Panc1 (cell line): ENCODE results near the gene INPP5A. TPM values are rescaled to one million over a fixed set of nuclear protein-coding genes. Genes with fewer than 3 reads are reported as not detected.

Source experiments
- ATAC-seq: fragments of 200-7000 bp; cut with Tn5 transposase; 2 replicates; pipeline ENCODE4 v1.9.1; 2020; ENCODE audit warnings: mild to moderate bottlenecking, moderate library complexity
- BruUV-seq: library from RNA; stranded (reverse); fragments of 400-500 nt; replicated peaks from 2 replicates; lab custom pipeline; 2021; lab: Mats Ljungman, UMichigan
- CTCF ChIA-PET: fragments of 300-600 bp; sonication (Branson Sonifier 250); formaldehyde crosslinking; loops from one replicate; lab custom pipeline; 2022; ENCODE audit warnings: antibody characterized with exemption; lab: Charles Lee
- POLR2A ChIA-PET: fragments of 300-600 bp; sonication (Branson Sonifier 250); formaldehyde crosslinking; loops from one replicate; lab custom pipeline; 2022; ENCODE audit warnings: antibody characterized with exemption; lab: Charles Lee
- DNase-seq: peaks from one replicate; pipeline ENCODE4 v3.0.0-alpha.2; 2010; ENCODE audit warnings: low read depth, low spot score
- H3K27ac ChIP-seq: 2 replicates; pipeline ENCODE4 v1.5.1; 2011; ENCODE audit warnings: mild to moderate bottlenecking, low read length, inconsistent platforms
- H3K27me3 ChIP-seq: fragments of 200-500 bp; sonication (Bioruptor generic); 2 replicates; pipeline ENCODE4 v1.6.0; 2014; ENCODE audit warnings: low read length, inconsistent platforms; ENCODE audit not compliant: control insufficient read depth, insufficient read depth
- H3K36me3 ChIP-seq: fragments of 200-500 bp; sonication (Bioruptor generic); 2 replicates; pipeline ENCODE4 v1.5.1; 2014; ENCODE audit warnings: inconsistent platforms, mild to moderate bottlenecking, low read length, moderate library complexity; ENCODE audit not compliant: control insufficient read depth, insufficient read depth
- H3K4me1 ChIP-seq: 2 replicates; pipeline ENCODE4 v1.5.1; 2011; ENCODE audit warnings: inconsistent platforms, mild to moderate bottlenecking, low read length, moderate library complexity; ENCODE audit not compliant: control insufficient read depth, insufficient read depth
- H3K4me3 ChIP-seq, 2 experiments: 2 replicates each; pipeline ENCODE4 v1.5.1; 2011 to 2012; ENCODE audit warnings: low read depth in 2 of 2, low read length in 2 of 2, mild to moderate bottlenecking in 2 of 2, inconsistent platforms in 1 of 2, moderate library complexity in 1 of 2
- H3K9me3 ChIP-seq: fragments of 200-500 bp; sonication (Bioruptor generic); 2 replicates; pipeline ENCODE4 v1.5.1; 2014; ENCODE audit warnings: low read depth, mild to moderate bottlenecking, inconsistent platforms, low read length, moderate library complexity; ENCODE audit not compliant: control insufficient read depth, insufficient read depth
- CTCF ChIP-seq: fragments of 450-650 bp; IDR thresholded peaks from 2 replicates; pipeline ENCODE4 v1.5.1; 2017; ENCODE audit warnings: mild to moderate bottlenecking
- POLR2AphosphoS5 ChIP-seq: IDR thresholded peaks from 2 replicates; pipeline ENCODE4 v1.6.1; 2012; ENCODE audit warnings: mild to moderate bottlenecking, low read depth, low read length, moderate library complexity
- SIN3A ChIP-seq: IDR thresholded peaks from 2 replicates; pipeline ENCODE4 v1.6.1; 2012; ENCODE audit warnings: low read depth, mild to moderate bottlenecking, low read length, moderate library complexity, borderline replicate concordance; ENCODE audit not compliant: insufficient read depth
- TCF7L2 ChIP-seq: IDR thresholded peaks from 2 replicates; pipeline ENCODE4 v1.6.1; 2011; ENCODE audit warnings: mild to moderate bottlenecking, low read depth, low read length, inconsistent platforms
- in situ Hi-C: cut with HindIII; loops from 2 replicates; pipeline ENCODE4 v1.10.0; 2016; ENCODE audit warnings: low sequenced_read_pairs, low pct_unique_long_range_greater_than_20kb
- intact Hi-C: fragments of 100-400 bp; cut with micrococcal nuclease; formaldehyde crosslinking; loops from one replicate; pipeline ENCODE4 v1.10.0; 2022; ENCODE audit not compliant: unreplicated experiment
- total RNA-seq: library from RNA; stranded (reverse); gene quantifications from one replicate; pipeline ENCODE4 v1.2.1, GENCODE V29; 2021; ENCODE audit not compliant: unreplicated experiment
- TF ChIP-seq, protein P1 (sequence below), 2 experiments: IDR thresholded peaks; 2 replicates each; pipeline ENCODE4 v1.6.1; 2011 to 2012; ENCODE audit warnings: low read depth in 2 of 2, control low read depth in 1 of 2, low read length in 1 of 2, mild to moderate bottlenecking in 1 of 2, moderate library complexity in 1 of 2; ENCODE audit not compliant: insufficient read depth in 1 of 2

The INPP5A gene
- total RNA-seq, 1 experiment from 2014 or later: 60.0 TPM

- Histone ChIP-seq H3K36me3 (no peaks in the 10 kb centered on the region), H3K9me3 (no peaks in the 10 kb centered on the region), H3K4me3 (no peak overlapping the region), H3K27ac (peak overlapping the region; percentile 24; the same call in 1 of the 2 replicates), H3K27me3 (no peaks in the 10 kb centered on the region), H3K4me1 (peaks cover 17% of the 10 kb centered on the region)
- POLR2A ChIA-PET: no interaction called here
- CTCF ChIA-PET: no interaction called here
- DNase-seq (no peak), ATAC-seq (0 out of 2 replicates have a peak, but pooled peaks have one; percentile 10)
- TF ChIP-seq CTCF (no peak), SIN3A (no peak), POLR2AphosphoS5 (no peak), TCF7L2 (no peak)
- TF ChIP-seq, protein P1, sequence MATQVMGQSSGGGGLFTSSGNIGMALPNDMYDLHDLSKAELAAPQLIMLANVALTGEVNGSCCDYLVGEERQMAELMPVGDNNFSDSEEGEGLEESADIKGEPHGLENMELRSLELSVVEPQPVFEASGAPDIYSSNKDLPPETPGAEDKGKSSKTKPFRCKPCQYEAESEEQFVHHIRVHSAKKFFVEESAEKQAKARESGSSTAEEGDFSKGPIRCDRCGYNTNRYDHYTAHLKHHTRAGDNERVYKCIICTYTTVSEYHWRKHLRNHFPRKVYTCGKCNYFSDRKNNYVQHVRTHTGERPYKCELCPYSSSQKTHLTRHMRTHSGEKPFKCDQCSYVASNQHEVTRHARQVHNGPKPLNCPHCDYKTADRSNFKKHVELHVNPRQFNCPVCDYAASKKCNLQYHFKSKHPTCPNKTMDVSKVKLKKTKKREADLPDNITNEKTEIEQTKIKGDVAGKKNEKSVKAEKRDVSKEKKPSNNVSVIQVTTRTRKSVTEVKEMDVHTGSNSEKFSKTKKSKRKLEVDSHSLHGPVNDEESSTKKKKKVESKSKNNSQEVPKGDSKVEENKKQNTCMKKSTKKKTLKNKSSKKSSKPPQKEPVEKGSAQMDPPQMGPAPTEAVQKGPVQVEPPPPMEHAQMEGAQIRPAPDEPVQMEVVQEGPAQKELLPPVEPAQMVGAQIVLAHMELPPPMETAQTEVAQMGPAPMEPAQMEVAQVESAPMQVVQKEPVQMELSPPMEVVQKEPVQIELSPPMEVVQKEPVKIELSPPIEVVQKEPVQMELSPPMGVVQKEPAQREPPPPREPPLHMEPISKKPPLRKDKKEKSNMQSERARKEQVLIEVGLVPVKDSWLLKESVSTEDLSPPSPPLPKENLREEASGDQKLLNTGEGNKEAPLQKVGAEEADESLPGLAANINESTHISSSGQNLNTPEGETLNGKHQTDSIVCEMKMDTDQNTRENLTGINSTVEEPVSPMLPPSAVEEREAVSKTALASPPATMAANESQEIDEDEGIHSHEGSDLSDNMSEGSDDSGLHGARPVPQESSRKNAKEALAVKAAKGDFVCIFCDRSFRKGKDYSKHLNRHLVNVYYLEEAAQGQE (IDR thresholded peaks at IDR 0.05; ENCODE audit: insufficient read depth in 1 of 2, low read depth in 2 of 2, low read length in 1 of 2): no peak
- in situ Hi-C loops: no loop called here
- intact Hi-C loops: no loop called here
- BruUV-seq: no TSS peak
These were observed 69.1 kb downstream of the INPP5A start for GRCh38 chr10:132606536-132607316.

- Histone ChIP-seq H3K36me3 (no peaks in the 10 kb centered on the region), H3K4me1 (peaks cover 17% of the 10 kb centered on the region), H3K27ac (no peak overlapping the region), H3K4me3 (no peak overlapping the region), H3K27me3 (no peaks in the 10 kb centered on the region), H3K9me3 (no peaks in the 10 kb centered on the region)
- intact Hi-C loops: no loop called here
- DNase-seq (no peak), ATAC-seq (0 out of 2 replicates have a peak, but pooled peaks have one; percentile 4)
- CTCF ChIA-PET: no interaction called here
- POLR2A ChIA-PET: no interaction called here
- TF ChIP-seq TCF7L2 (no peak), POLR2AphosphoS5 (no peak), CTCF (no peak), SIN3A (no peak)
- TF ChIP-seq, protein P1 (IDR thresholded peaks at IDR 0.05; ENCODE audit: insufficient read depth in 1 of 2, low read depth in 2 of 2, low read length in 1 of 2): no peak
- in situ Hi-C loops: no loop called here
- BruUV-seq: no TSS peak
These were observed 69.9 kb downstream of the INPP5A start for GRCh38 chr10:132607491-132607890.
